HCT116 (cell line): Measurements from ENCODE around the gene TIAM2.

Source experiments
- CTCF ChIP-seq, 3 experiments: fragments of 200-600 bp in 1 of 3; sonication (generic) in 1 of 3; IDR thresholded peaks in 2 of 3; conservative IDR thresholded peaks in 1 of 3; 2 replicates each; pipeline ENCODE4 v1.5.1; 2012 to 2017; ENCODE audit warnings: low read depth in 2 of 3, low read length in 2 of 3, antibody characterized with exemption in 1 of 3, borderline replicate concordance in 1 of 3, control low read depth in 1 of 3, mild to moderate bottlenecking in 1 of 3, mixed read lengths in 1 of 3, mixed run types in 1 of 3, moderate library complexity in 1 of 3; ENCODE audit not compliant: insufficient read depth in 1 of 3
- EZH2 ChIP-seq: fragments of 200-600 bp; sonication (generic); IDR thresholded peaks from 2 replicates; pipeline ENCODE4 v1.6.1; 2017; ENCODE audit warnings: antibody characterized with exemption, mixed run types
- EZH2phosphoT487 ChIP-seq: fragments of 200-600 bp; IDR thresholded peaks from 2 replicates; pipeline ENCODE4 v1.6.1; 2018; ENCODE audit warnings: antibody characterized with exemption, borderline replicate concordance
- JUND ChIP-seq: IDR thresholded peaks from 2 replicates; pipeline ENCODE4 v1.6.1; 2012
- POLR2A ChIP-seq: IDR thresholded peaks from 2 replicates; pipeline ENCODE4 v1.7.0; 2011; ENCODE audit warnings: borderline replicate concordance; ENCODE audit not compliant: insufficient read depth, insufficient read length; ENCODE audit errors: extremely low read depth
- POLR2AphosphoS5 ChIP-seq: IDR thresholded peaks from 2 replicates; pipeline ENCODE4 v1.6.1; 2011; ENCODE audit warnings: mild to moderate bottlenecking, low read depth, low read length, moderate library complexity
- REST ChIP-seq: IDR thresholded peaks from 2 replicates; pipeline ENCODE4 v1.6.1; 2012; ENCODE audit warnings: low read depth

GRCh38 chr6:154984146-154984545, 11.0 kb upstream of the TIAM2 start:
- TF ChIP-seq JUND (no peak), POLR2A (no peak), CTCF (IDR thresholded peaks at IDR 0.05 in 2 of 3, conservative IDR thresholded peaks at IDR 0.05 in 1 of 3; ENCODE audit: borderline replicate concordance in 1 of 3, insufficient read depth in 1 of 3, low read depth in 2 of 3, low read length in 2 of 3) (no peak), REST (no peak), EZH2phosphoT487 (no peak), POLR2AphosphoS5 (no peak), EZH2 (no peak)
